AG09319 (cell line): ENCODE measurements around the gene PARD3.

Experiments used
- DNase-seq: peaks from one replicate; pipeline ENCODE4 v3.0.0-alpha.2; 2010; ENCODE audit warnings: low read depth; ENCODE audit errors: extremely low read depth
- TF ChIP-seq, protein P1 (sequence below): IDR thresholded peaks from 2 replicates; pipeline ENCODE4 v1.5.1; 2011; ENCODE audit warnings: low read depth, mild to moderate bottlenecking, inconsistent platforms, low read length, moderate library complexity

The PARD3 gene

GRCh38 chr10:34384372-34384771 is 430.7 kb downstream of the PARD3 start:
- DNase-seq, result no peak
- TF ChIP-seq, protein P1, sequence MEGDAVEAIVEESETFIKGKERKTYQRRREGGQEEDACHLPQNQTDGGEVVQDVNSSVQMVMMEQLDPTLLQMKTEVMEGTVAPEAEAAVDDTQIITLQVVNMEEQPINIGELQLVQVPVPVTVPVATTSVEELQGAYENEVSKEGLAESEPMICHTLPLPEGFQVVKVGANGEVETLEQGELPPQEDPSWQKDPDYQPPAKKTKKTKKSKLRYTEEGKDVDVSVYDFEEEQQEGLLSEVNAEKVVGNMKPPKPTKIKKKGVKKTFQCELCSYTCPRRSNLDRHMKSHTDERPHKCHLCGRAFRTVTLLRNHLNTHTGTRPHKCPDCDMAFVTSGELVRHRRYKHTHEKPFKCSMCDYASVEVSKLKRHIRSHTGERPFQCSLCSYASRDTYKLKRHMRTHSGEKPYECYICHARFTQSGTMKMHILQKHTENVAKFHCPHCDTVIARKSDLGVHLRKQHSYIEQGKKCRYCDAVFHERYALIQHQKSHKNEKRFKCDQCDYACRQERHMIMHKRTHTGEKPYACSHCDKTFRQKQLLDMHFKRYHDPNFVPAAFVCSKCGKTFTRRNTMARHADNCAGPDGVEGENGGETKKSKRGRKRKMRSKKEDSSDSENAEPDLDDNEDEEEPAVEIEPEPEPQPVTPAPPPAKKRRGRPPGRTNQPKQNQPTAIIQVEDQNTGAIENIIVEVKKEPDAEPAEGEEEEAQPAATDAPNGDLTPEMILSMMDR, result no peak

- TF ChIP-seq, protein P1, result no peak
- no peak for DNase-seq
Observed at GRCh38 chr10:34382626-34383025, 432.5 kb downstream of the PARD3 start.

- TF ChIP-seq, protein P1, result no peak
- DNase-seq, result no peak
Observed at GRCh38 chr10:34380856-34381255, 434.2 kb downstream of the PARD3 start.

GRCh38 chr10:34378297-34378696 is 436.8 kb downstream of the PARD3 start:
- TF ChIP-seq, protein P1, result no peak

GRCh38 chr10:34377833-34378232 is 437.3 kb downstream of the PARD3 start:
- DNase-seq, result no peak
- TF ChIP-seq, protein P1, result no peak

More at GRCh38 chr10:34378297-34378696, 436.8 kb downstream of the PARD3 start:
- no peak for DNase-seq

DNA sequence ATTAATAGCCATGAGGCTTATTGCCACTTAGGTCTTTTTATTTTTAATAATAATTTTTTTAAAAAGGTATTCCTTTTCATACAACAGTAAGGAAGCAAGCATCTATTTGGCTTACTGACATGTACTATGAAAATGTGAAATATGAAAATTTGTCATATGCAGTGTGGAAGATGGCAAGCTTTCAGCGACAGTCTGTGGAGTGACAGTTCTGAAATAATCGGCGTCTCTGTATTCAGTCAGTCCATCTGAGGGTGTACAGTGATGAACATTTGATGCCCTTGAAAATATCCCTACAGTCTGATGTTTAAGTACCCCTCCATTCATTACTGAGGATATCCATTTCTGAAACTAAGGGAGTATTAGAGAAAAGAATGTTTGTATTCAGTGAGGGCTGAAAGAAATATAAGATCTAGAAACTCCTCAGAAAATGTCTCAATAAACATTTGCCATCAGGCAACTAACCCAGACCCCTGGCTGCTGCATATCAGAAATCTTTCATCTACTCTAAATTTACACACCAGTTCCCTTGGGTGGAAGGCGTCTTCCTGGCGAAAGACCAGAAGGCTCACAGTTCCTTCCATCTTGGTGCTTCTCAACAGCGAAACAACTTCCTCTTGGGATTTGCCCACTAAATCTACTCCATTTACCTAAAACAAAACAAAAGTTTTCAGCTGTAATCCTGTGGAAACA is 440.6 kb downstream of the PARD3 start:
- TF ChIP-seq, protein P1, result no peak
- no peak for DNase-seq

DNA sequence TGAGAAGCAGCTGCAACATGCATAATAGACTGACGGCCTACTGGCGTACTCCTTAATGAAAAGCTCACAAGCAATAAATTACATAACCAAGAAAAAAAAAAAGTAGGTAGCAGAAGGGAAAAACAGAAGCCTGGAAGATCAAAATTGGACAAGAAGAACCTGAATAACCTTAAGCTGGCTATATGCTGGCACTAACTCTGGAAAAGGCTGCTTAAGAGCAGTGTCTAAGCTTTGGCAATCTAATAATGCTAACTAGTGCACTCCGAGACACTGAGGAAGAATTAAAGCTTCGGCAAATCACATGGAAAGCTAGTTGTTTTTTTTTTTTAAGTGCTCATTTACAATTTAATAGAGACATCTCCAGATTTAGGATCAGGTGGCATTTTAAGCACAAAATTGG is 441.9 kb downstream of the PARD3 start:
- TF ChIP-seq, protein P1, result no peak
- no peak for DNase-seq
